GM12878 (cell line): Measurements from ENCODE around the gene ZPBP2. TPM values are rescaled to one million over a fixed set of nuclear protein-coding genes. Genes with fewer than 3 reads are reported as not detected.

Source experiments
- ATAC-seq: fragments of 200-7000 bp; cut with Tn5 transposase; 3 replicates; pipeline ENCODE4 v1.9.1; 2020; ENCODE audit warnings: mild to moderate bottlenecking, moderate library complexity
- BruUV-seq: library from RNA; stranded (reverse); fragments of 400-500 nt; replicated peaks from 2 replicates; lab custom pipeline; 2021; lab: Mats Ljungman, UMichigan
- CTCF ChIA-PET: fragments of 300-600 bp; sonication (Branson Sonifier 250); formaldehyde crosslinking; extraction: SDS; loops from one replicate; lab custom pipeline; 2021; ENCODE audit warnings: inconsistent platforms; lab: Yijun Ruan, JAX
- POLR2A ChIA-PET: fragments of 350-600 bp; formaldehyde crosslinking; extraction: SDS; loops from one replicate; lab custom pipeline; 2021; ENCODE audit warnings: inconsistent platforms; lab: Charles Lee
- RAD21 ChIA-PET: fragments of 300-600 bp; sonication (Branson Sonifier 250); formaldehyde crosslinking; loops from one replicate; lab custom pipeline; 2023; ENCODE audit warnings: antibody characterized with exemption; ENCODE audit not compliant: unreplicated experiment; lab: Charles Lee
- SMC1A ChIA-PET: fragments of 300-600 bp; sonication (Branson Sonifier 250); formaldehyde crosslinking; loops from one replicate; lab custom pipeline; 2023; ENCODE audit not compliant: unreplicated experiment, uncharacterized antibody; lab: Charles Lee
- DNase-seq: peaks from one replicate; pipeline ENCODE4 v3.0.0-alpha.2; 2011; ENCODE audit warnings: low read depth, low spot score
- FAIRE-seq: peaks from 3 replicates; lab custom pipeline; 2011; peaks lifted over from hg19 to GRCh38; lab: Jason Lieb, UNC
- H2AFZ ChIP-seq: 2 replicates; pipeline ENCODE4 v1.6.0; 2011; ENCODE audit warnings: low read depth, low read length, control low read depth; ENCODE audit not compliant: control insufficient read depth
- H3K27ac ChIP-seq: 2 replicates; pipeline ENCODE4 v1.5.1; 2011; ENCODE audit warnings: control low read depth; ENCODE audit not compliant: control insufficient read depth, insufficient read depth
- H3K27me3 ChIP-seq, 2 experiments: replicated peaks in 1 of 2; 2 replicates each; pipeline versions ENCODE4 v1.6.0 to v1.6.1; 2011; ENCODE audit warnings: low read length in 1 of 2; ENCODE audit not compliant: control insufficient read depth in 2 of 2, insufficient read depth in 2 of 2
- H3K36me3 ChIP-seq, 2 experiments: 2 replicates each; pipeline ENCODE4 v1.5.1; 2011; ENCODE audit warnings: low read length in 1 of 2; ENCODE audit not compliant: control insufficient read depth in 2 of 2, insufficient read depth in 2 of 2
- H3K4me1 ChIP-seq: 2 replicates; pipeline ENCODE4 v1.6.1; 2011; ENCODE audit warnings: mild to moderate bottlenecking, low read length, moderate library complexity, mixed read lengths; ENCODE audit not compliant: control insufficient read depth, insufficient read depth
- H3K4me2 ChIP-seq: 2 replicates; pipeline ENCODE4 v1.6.0; 2011; ENCODE audit warnings: control low read depth; ENCODE audit not compliant: control insufficient read depth, insufficient read depth
- H3K4me3 ChIP-seq: fragments of 200-600 bp; sonication (generic); 2 replicates; pipeline ENCODE4 v1.5.1; 2016
- H3K79me2 ChIP-seq: 2 replicates; pipeline ENCODE4 v1.6.0; 2011; ENCODE audit warnings: low read length; ENCODE audit not compliant: control insufficient read depth, insufficient read depth
- H3K9ac ChIP-seq: 2 replicates; pipeline ENCODE4 v1.8.0; 2011; ENCODE audit warnings: low read length, control low read depth, mixed read lengths; ENCODE audit not compliant: control insufficient read depth, insufficient read depth
- H3K9me3 ChIP-seq: replicated peaks from 3 replicates; pipeline ENCODE4 v1.5.1; 2011; ENCODE audit warnings: mild to moderate bottlenecking, low read length; ENCODE audit not compliant: control insufficient read depth, insufficient read depth
- H4K20me1 ChIP-seq: 2 replicates; pipeline ENCODE4 v1.6.0; 2011; ENCODE audit not compliant: control insufficient read depth, insufficient read depth
- ATF7 ChIP-seq: fragments of 450-650 bp; IDR thresholded peaks from 2 replicates; pipeline ENCODE4 v1.6.1; 2016; ENCODE audit warnings: low read depth, mild to moderate bottlenecking
- BACH1 ChIP-seq: fragments of 450-650 bp; IDR thresholded peaks from 2 replicates; pipeline ENCODE4 v1.6.1; 2017; ENCODE audit warnings: mild to moderate bottlenecking, borderline replicate concordance
- BMI1 ChIP-seq: fragments of 450-650 bp; IDR thresholded peaks from 2 replicates; pipeline ENCODE4 v1.6.1; 2016; ENCODE audit warnings: mild to moderate bottlenecking, moderate library complexity, borderline replicate concordance
- EGR1 ChIP-seq, 2 experiments: IDR thresholded peaks; 1 replicate in 1 of 2; 2 replicates in 1 of 2; pipeline ENCODE4 v1.6.1; 2011 to 2012; ENCODE audit warnings: low read depth in 2 of 2, low read length in 2 of 2, borderline replicate concordance in 1 of 2, mild to moderate bottlenecking in 1 of 2, moderate library complexity in 1 of 2
- FOXK2 ChIP-seq: fragments of 450-650 bp; IDR thresholded peaks from 2 replicates; pipeline ENCODE4 v1.6.1; 2017; ENCODE audit warnings: mild to moderate bottlenecking, moderate library complexity
- IKZF2 ChIP-seq, 2 experiments: fragments of 450-650 bp; IDR thresholded peaks; 2 replicates each; pipeline ENCODE4 v1.6.1; 2017; ENCODE audit warnings: mild to moderate bottlenecking in 2 of 2, moderate library complexity in 2 of 2
- NFXL1 ChIP-seq: fragments of 450-650 bp; IDR thresholded peaks from 2 replicates; pipeline ENCODE4 v1.6.1; 2017; ENCODE audit warnings: antibody characterized with exemption, mild to moderate bottlenecking, borderline replicate concordance
- POLR2AphosphoS5 ChIP-seq: IDR thresholded peaks from 2 replicates; pipeline ENCODE4 v1.6.1; 2011; ENCODE audit warnings: mild to moderate bottlenecking, low read length, inconsistent platforms
- RELA ChIP-seq: fragments of 450-650 bp; IDR thresholded peaks from 2 replicates; pipeline ENCODE4 v1.8.0; 2014; ENCODE audit warnings: borderline replicate concordance; ENCODE audit not compliant: partially characterized antibody
- SKIL ChIP-seq: fragments of 450-650 bp; IDR thresholded peaks from 2 replicates; pipeline ENCODE4 v1.6.1; 2017; ENCODE audit warnings: mild to moderate bottlenecking, low read depth, inconsistent platforms; ENCODE audit not compliant: poor library complexity, severe bottlenecking
- SMAD1 ChIP-seq: fragments of 450-650 bp; IDR thresholded peaks from 2 replicates; pipeline ENCODE4 v1.6.1; 2018; ENCODE audit warnings: mild to moderate bottlenecking, low read depth; ENCODE audit not compliant: partially characterized antibody
- TCF12 ChIP-seq: IDR thresholded peaks from 2 replicates; pipeline ENCODE4 v1.6.1; 2011; ENCODE audit warnings: low read depth, mild to moderate bottlenecking, low read length
- ZBED1 ChIP-seq: IDR thresholded peaks from 2 replicates; pipeline ENCODE4 v1.6.1; 2016; ENCODE audit warnings: borderline replicate concordance
- WGBS: methylation state at CpG from one replicate; pipeline ENCODE4 v1.1.6; 2016; ENCODE audit warnings: low lambda C conversion rate; ENCODE audit not compliant: insufficient replicate concordance, insufficient coverage; ENCODE audit errors: missing lambda C conversion rate; 5-methylcytosine and 5-hydroxymethylcytosine counted together
- in situ Hi-C: fragments of 300-500 bp; cut with MboI; formaldehyde crosslinking; loops from 9 replicates; pipeline ENCODE4 v1.14.3; 2018; ENCODE audit warnings: mixed read lengths
- intact Hi-C: fragments of 100-400 bp; cut with micrococcal nuclease; formaldehyde crosslinking; loops from one replicate; pipeline ENCODE4 v1.14.2; 2022; ENCODE audit not compliant: unreplicated experiment
- polyA plus RNA-seq, 11 experiments: library from polyadenylated mRNA; depleted of rRNA in 4 of 11; unstranded in 6 of 11; stranded (reverse) in 5 of 11; fragments of >200 nt; fragmentation: Nextera tagmentation in 4 of 11; fragmentation: Illumina TruSeq in 1 of 11; extraction: Ambion mirVana in 4 of 11; extraction: Trizol in 1 of 11; gene quantifications; 1 replicate in 1 of 11; 2 replicates in 10 of 11; pipeline versions ENCODE4 v1.2.1 to v1.2.3, GENCODE V29; 2011 to 2016; ENCODE audit warnings: inconsistent platforms in 2 of 11, missing spikeins in 2 of 11, low read depth in 1 of 11
- total RNA-seq, 4 experiments: library from RNA; depleted of rRNA in 3 of 4; stranded (reverse); fragments of >200 nt in 3 of 4; fragmentation: Illumina TruSeq in 1 of 4; extraction: Trizol in 1 of 4; gene quantifications; 2 replicates each; pipeline versions ENCODE4 v1.2.1 to v1.2.3, GENCODE V29; 2013 to 2021
- TF ChIP-seq, protein P1 (sequence below): fragments of 450-650 bp; IDR thresholded peaks from 2 replicates; pipeline ENCODE4 v1.6.1; 2017; ENCODE audit warnings: antibody characterized with exemption, mild to moderate bottlenecking, moderate library complexity
- TF ChIP-seq, protein P2 (sequence below): IDR thresholded peaks from 2 replicates; pipeline ENCODE4 v1.6.1; 2011; ENCODE audit warnings: borderline replicate concordance, low read depth, mild to moderate bottlenecking, moderate library complexity, low read length; ENCODE audit not compliant: insufficient read depth, poor library complexity, severe bottlenecking

Gene ZPBP2
- total and polyA plus RNA-seq, 10 of the 15 experiments (the other 5 are each of a cell fraction or from before 2014, with no cell fraction given), result 0.33 to 1.0 (median 0.58) TPM

GRCh38 chr17:39820987-39821386 is 47.0 kb upstream of the ZPBP2 start (continued):
- TF ChIP-seq, protein P1, sequence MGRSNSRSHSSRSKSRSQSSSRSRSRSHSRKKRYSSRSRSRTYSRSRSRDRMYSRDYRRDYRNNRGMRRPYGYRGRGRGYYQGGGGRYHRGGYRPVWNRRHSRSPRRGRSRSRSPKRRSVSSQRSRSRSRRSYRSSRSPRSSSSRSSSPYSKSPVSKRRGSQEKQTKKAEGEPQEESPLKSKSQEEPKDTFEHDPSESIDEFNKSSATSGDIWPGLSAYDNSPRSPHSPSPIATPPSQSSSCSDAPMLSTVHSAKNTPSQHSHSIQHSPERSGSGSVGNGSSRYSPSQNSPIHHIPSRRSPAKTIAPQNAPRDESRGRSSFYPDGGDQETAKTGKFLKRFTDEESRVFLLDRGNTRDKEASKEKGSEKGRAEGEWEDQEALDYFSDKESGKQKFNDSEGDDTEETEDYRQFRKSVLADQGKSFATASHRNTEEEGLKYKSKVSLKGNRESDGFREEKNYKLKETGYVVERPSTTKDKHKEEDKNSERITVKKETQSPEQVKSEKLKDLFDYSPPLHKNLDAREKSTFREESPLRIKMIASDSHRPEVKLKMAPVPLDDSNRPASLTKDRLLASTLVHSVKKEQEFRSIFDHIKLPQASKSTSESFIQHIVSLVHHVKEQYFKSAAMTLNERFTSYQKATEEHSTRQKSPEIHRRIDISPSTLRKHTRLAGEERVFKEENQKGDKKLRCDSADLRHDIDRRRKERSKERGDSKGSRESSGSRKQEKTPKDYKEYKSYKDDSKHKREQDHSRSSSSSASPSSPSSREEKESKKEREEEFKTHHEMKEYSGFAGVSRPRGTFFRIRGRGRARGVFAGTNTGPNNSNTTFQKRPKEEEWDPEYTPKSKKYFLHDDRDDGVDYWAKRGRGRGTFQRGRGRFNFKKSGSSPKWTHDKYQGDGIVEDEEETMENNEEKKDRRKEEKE, result no peak
- TF ChIP-seq NFXL1, result no peak
- no peak for TF ChIP-seq FOXK2
- TF ChIP-seq, protein P2, sequence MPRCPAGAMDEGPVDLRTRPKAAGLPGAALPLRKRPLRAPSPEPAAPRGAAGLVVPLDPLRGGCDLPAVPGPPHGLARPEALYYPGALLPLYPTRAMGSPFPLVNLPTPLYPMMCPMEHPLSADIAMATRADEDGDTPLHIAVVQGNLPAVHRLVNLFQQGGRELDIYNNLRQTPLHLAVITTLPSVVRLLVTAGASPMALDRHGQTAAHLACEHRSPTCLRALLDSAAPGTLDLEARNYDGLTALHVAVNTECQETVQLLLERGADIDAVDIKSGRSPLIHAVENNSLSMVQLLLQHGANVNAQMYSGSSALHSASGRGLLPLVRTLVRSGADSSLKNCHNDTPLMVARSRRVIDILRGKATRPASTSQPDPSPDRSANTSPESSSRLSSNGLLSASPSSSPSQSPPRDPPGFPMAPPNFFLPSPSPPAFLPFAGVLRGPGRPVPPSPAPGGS, result no peak
- no peak for TF ChIP-seq ATF7
- no peak for TF ChIP-seq RELA

- peak; percentile 25 for ATAC-seq
- ChIA-PET CTCF (interaction anchor here (0.9 to 4.1 kb wide), 6 partner anchors 9 to 198 kb away, joined by 3 to 17 read pairs (median 3); no protein-coding TSS in a partner anchor), RAD21 (interaction anchor here (1.1 to 4.1 kb wide), 7 partner anchors 10 to 47 kb away, joined by 3 to 49 read pairs (median 5); partner anchors contain the start of gene IKZF3), SMC1A (interaction anchor here (0.8 to 4.7 kb wide), 10 partner anchors 13 to 69 kb away, joined by 3 to 35 read pairs (median 10); no protein-coding TSS in a partner anchor), POLR2A (interaction anchor here (1.5 to 1.8 kb wide), 3 partner anchors 10 to 20 kb away, joined by 4 to 7 read pairs (median 6); no protein-coding TSS in a partner anchor)
- intact Hi-C loops (no loop called here), in situ Hi-C loops (no loop called here)
- Histone ChIP-seq H3K36me3 (peaks cover 24 to 49% of the 10 kb centered on the region in 2 experiments), H3K9me3 (peaks cover 44% of the 10 kb centered on the region), H3K27ac (peak overlapping the region; percentile 65), H3K4me1 (peaks cover 42% of the 10 kb centered on the region), H3K4me3 (no peak overlapping the region), H3K79me2 (peaks cover 44% of the 10 kb centered on the region), H2AFZ (no peak overlapping the region), H4K20me1 (no peaks in the 10 kb centered on the region), H3K4me2 (no peak overlapping the region), H3K9ac (no peak overlapping the region), H3K27me3 (no peaks in the 10 kb centered on the region)
- DNase-seq, result no peak
- FAIRE-seq, result no peak
- no TSS peak for BruUV-seq
- 51% methylated on average over 2 of the region's 2 CpGs for WGBS
- TF ChIP-seq ZBED1 (peak; percentile 52; the same call in 1 of the 2 replicates), SKIL (no peak), TCF12 (no peak), BACH1 (peak; percentile 48; the same call in 1 of the 2 replicates), POLR2AphosphoS5 (0 out of 2 replicates have a peak, but pooled peaks have one; percentile 13), SMAD1 (no peak), EGR1 (IDR thresholded peaks at IDR 0.05; ENCODE audit: borderline replicate concordance in 1 of 2, low read depth in 2 of 2, low read length in 2 of 2) (no peak), IKZF2 (IDR thresholded peaks at IDR 0.05) (peak; percentile 16 to 65; a peak in 2 of 4 replicates), BMI1 (no peak)
Measured at GRCh38 chr17:39822051-39822451, 46.0 kb upstream of the ZPBP2 start.
